ENCODE data around the gene ZDHHC5.
"Not testable (repeated sequence)": the region's sequence is repeated elsewhere in the genome, so short reads cannot be mapped to it uniquely, and the experiment has no call there.

The ZDHHC5 gene

DNA sequence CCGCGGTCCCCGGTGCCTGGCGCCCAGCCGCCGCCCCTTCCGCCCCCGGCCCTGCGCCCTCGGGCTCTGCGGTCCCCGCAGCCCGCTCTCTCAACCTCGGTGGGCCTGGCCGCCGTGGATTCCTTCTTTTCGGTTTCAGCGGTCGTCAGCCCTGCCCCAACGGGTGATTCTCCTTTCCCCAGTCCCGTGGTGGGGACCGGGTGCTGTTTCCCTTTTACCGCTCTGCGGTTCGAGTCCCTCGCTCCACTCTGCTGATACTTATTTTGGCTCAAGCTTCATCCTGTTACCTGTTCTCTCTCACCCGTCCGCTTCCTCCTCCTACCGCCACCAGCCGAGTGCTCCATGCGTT, 494 bp downstream of the ZDHHC5 start:
- peak; percentile 10 to 27 for DNase-seq

DNA sequence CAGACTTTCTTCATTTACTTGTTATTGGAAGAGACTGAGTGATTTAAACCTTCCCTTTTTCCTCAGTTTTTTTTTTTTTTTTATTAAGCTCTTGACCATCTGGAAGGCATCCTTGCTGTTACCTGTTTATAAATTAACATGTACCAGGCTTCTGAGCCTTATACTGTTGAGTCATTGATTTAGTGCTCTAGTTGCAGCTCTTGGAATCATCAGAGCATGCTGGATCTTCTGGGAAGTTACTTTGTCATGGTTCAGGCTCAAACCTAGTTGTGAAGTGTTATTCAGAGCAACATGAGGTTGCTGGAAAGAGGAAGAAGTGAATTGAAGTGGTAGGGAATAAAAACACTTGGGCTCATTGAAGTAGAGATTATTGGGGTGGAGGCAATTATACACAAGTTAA, 6.3 kb downstream of the ZDHHC5 start:
- no peak for DNase-seq

- no peak for DNase-seq
These were observed 7.4 kb downstream of the ZDHHC5 start for GRCh38 chr11:57675176-57675941.

- no peak for DNase-seq
These were observed 11.5 kb downstream of the ZDHHC5 start for GRCh38 chr11:57679396-57679795.

- no peak for DNase-seq
These were observed 12.6 kb downstream of the ZDHHC5 start for GRCh38 chr11:57680552-57680874.

GRCh38 chr11:57681168-57681567, 13.3 kb downstream of the ZDHHC5 start:
- DNase-seq = no peak

GRCh38 chr11:57690474-57690873, 22.6 kb downstream of the ZDHHC5 start:
- DNase-seq = not testable (repeated sequence)

DNA sequence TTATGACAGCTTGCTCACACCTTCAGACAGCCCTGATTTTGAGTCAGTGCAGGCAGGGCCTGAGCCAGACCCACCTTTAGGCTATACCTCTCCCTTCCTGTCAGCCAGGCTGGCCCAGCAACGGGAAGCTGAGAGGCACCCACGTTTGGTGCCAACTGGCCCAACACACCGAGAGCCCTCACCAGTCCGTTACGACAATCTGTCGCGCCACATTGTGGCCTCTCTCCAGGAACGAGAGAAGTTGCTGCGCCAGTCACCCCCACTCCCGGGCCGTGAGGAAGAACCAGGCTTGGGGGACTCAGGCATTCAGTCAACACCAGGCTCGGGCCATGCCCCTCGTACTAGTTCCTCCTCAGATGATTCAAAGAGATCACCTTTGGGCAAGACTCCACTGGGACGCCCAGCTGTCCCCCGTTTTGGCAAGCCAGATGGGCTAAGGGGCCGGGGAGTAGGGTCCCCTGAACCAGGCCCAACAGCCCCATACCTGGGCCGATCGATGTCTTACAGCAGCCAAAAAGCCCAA, 31.0 kb downstream of the ZDHHC5 start:
- DNase-seq = no peak

- DNase-seq = no peak
These were observed 31.9 kb downstream of the ZDHHC5 start for GRCh38 chr11:57699813-57700212.

DNA sequence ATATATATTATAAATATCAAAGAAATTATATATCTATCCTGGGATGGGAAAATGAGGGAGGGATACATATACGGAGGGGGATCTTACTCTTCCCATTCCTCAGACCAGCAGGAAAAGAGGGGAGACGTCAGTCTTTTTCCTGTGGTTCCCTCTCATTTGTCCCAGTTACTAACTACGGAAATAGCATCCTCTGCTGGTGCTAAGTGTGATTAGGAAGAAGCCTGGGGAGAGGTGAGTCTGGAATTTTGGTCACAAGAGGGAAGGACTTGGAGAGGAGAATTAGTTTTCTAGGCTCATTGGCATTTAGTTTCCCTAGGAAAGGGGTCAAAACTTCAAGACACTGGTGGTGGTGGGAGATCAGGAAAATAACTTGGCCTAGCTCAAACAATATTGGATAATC, 32.5 kb downstream of the ZDHHC5 start:
- DNase-seq = no peak

DNA sequence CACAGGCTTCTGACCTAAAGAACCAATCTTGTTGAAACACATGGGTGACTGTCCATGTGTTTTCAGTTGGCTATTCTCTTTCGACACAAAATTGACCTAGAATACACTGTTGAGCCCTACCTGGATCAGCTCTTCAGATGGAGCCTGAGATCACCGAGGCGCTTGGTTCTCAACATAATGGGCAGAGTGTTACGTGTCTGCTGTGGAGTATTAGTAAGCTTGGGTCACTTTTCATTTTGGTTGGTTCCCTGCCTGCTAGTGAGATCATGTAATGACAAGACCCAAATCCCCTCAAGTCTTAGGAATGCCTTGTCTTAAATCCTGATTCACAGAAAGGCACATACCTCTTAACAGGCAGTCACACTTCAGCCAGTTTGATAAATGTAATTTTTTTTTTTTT, 35.4 kb downstream of the ZDHHC5 start:
- DNase-seq = no peak

GRCh38 chr11:57704932-57705331, 37.0 kb downstream of the ZDHHC5 start:
- DNase-seq = no peak

DNA sequence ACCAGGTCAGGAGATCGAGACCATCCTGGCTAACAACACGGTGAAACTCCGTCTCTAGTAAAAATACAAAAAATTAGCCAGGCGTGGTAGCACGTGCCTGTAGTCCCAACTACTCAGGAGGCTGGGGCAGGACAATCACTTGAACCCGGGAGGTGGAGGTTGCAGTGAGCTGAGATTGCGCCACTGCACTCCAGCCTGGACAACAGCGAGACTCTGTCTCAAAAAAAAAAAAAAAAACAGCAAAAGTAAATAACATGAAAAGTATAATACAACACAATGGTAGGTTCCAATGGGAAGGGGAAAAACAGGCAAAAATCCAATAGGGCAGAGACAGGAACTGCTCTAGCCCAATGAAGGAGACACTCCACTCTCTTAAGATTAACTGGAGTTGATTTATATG, 37.5 kb downstream of the ZDHHC5 start:
- DNase-seq = not testable (repeated sequence)

- DNase-seq = no peak
These were observed 42.0 kb downstream of the ZDHHC5 start for GRCh38 chr11:57709802-57710367.

- DNase-seq = peak; percentile 92 to 93
These were observed 43.7 kb downstream of the ZDHHC5 start, which contains the start of gene MED19 for GRCh38 chr11:57711414-57712255. MED19 (minus strand) TSS chr11:57712215; CDS start chr11:57712179, 36 bp downstream.

GRCh38 chr11:57712256-57713150, 44.6 kb downstream of the ZDHHC5 start, which contains the start of gene TMX2:
TMX2 (plus strand) TSS chr11:57712593; CDS start chr11:57712619, 26 bp downstream.
- DNase-seq = peak; percentile 98 to 99

DNA sequence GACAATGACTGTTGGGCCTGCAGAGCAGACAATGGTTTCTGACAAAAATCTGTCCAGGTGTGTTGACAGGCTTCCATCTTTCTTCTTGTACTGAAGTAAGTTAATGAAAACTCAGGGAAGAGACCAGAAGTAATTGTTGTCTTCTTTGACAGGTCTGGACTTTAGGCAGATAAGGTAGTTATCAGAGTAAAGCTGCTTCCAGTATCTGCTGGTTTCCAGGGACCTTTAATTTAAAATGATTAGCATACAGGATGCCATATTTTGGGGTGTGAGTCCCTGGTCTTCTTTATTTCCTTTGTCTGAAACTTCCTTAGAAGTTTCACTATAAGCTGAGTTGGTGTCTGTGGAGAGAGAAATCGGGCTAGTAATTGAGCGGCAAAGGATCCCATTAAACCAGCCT, 45.9 kb downstream of the ZDHHC5 start:
- DNase-seq = no peak

DNA sequence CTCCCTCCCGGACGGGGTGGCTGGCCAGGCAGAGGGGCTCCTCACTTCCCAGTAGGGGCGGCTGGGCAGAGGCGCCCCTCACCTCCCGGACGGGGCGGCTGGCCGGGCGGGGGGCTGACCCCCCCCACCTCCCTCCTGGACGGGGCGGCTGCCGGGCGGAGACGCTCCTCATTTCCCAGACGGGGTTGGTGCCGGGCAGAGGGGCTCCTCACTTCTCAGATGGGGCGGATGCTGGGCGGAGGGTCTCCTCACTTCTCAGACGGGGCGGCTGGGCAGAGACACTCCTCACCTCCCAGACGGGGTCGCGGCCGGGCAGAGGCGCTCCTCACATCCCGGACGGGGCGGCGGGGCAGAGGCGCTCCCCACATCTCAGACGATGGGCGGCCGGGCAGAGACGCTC, 48.8 kb downstream of the ZDHHC5 start:
- DNase-seq = not testable (repeated sequence)

DNA sequence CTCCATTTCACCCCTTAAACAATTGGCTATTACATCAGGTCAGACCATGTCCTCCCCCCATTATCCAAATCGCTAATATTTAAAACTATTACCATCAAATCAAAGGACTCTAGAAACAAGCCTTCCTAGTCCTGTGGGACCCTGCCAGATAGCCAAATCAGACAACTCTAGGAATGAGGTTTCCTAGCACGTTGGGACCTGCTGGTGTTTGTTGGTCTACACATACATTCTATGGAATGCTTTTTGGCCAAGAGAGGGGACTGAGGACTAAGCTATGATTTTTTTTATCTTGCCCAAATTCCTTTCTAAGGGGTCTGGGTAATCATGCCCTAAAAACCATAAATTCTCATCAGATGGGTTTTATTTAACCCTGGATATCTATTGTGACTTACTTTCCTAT, 59.3 kb downstream of the ZDHHC5 start:
- no peak for DNase-seq

DNA sequence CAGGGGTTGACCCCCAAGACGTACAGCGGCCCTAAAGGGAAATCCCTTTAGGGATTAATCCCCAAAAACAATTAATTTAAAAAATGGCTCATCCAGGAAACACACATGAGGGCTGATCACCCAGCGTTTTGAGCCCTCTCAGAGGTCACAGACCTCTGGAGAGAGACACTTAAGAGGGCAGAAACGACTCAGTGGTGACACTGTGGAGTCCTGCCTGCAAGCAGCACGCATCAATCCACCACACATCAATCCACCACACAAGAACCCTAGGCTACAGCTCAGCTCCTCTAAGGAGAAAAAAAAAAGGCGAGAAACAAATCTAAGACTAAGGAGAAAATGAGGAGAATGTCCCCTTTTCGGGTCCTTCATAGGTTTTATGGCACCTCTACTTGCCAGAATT, 60.9 kb downstream of the ZDHHC5 start:
- no peak for DNase-seq

DNA sequence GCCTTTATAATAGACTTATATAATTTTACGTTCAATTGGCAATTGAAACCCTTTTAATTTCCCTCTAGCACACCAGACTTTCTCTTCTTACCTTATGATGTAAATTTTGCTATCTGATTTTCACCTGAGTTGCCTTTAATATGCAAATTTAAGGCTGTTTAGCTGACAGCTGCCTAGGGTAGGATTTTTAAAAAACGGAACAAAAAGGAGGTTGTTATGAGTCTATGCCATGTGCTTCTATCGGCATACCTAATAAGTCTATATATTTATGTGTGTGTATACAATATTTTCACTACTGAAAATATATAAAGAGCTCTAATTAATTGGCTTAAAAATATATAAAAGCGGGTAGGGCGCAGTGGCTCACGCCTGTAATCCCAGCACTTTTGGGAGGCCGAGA, 61.6 kb downstream of the ZDHHC5 start:
- no peak for DNase-seq

DNA sequence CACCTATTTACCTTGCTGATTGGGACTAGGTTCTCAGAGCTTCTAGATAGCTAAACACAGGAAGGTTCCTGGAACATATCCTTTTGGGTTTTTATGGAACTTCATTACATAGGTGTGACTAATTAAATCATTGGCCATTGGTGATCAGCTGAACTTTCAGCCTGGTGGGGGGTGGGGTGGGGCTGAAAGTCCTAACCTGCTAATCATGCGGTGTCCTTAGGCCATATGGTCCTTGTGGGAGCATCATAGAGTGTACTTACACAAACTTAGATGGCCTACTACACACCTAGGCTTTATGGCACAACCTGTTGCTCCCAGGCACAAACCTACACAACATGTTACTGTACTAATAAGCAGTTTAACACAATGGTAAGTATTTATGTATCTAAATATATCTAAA, 64.7 kb downstream of the ZDHHC5 start:
- DNase-seq = no peak
